Ishikawa (cell line): ENCODE data around the gene HOXC11.

Experiments used
- CEBPB ChIP-seq: IDR thresholded peaks from 2 replicates; pipeline ENCODE4 v1.6.1; 2012
- CREB1 ChIP-seq: IDR thresholded peaks from 2 replicates; pipeline ENCODE4 v1.6.1; 2012; ENCODE audit warnings: low read depth
- EGR1 ChIP-seq: IDR thresholded peaks from 2 replicates; pipeline ENCODE4 v1.6.1; 2012
- EP300 ChIP-seq: IDR thresholded peaks from 2 replicates; pipeline ENCODE4 v1.6.1; 2012; ENCODE audit warnings: borderline replicate concordance
- FOXM1 ChIP-seq: IDR thresholded peaks from 2 replicates; pipeline ENCODE4 v1.6.1; 2012; ENCODE audit warnings: low read depth, borderline replicate concordance
- NFIC ChIP-seq: IDR thresholded peaks from 2 replicates; pipeline ENCODE4 v1.6.1; 2012
- RAD21 ChIP-seq: IDR thresholded peaks from 2 replicates; pipeline ENCODE4 v1.6.1; 2012; ENCODE audit warnings: low read depth
- TAF1 ChIP-seq: IDR thresholded peaks from 2 replicates; pipeline ENCODE4 v1.6.1; 2012; ENCODE audit warnings: low read depth, mild to moderate bottlenecking
- TCF12 ChIP-seq: IDR thresholded peaks from 2 replicates; pipeline ENCODE4 v1.6.1; 2012; ENCODE audit warnings: low read depth
- TEAD4 ChIP-seq: IDR thresholded peaks from 2 replicates; pipeline ENCODE4 v1.6.1; 2012
- YY1 ChIP-seq: IDR thresholded peaks from 2 replicates; pipeline ENCODE4 v1.6.1; 2012; ENCODE audit warnings: low read depth
- ZBTB7A ChIP-seq: IDR thresholded peaks from 2 replicates; pipeline ENCODE4 v1.6.1; 2012; ENCODE audit warnings: low read depth
- TF ChIP-seq, protein P1 (sequence below): IDR thresholded peaks from 2 replicates; pipeline ENCODE4 v1.6.1; 2012; ENCODE audit warnings: low read depth, mild to moderate bottlenecking
- TF ChIP-seq, protein P2 (sequence below): IDR thresholded peaks from 2 replicates; pipeline ENCODE4 v1.6.1; 2012
- TF ChIP-seq, protein P3 (sequence below): IDR thresholded peaks from 2 replicates; pipeline ENCODE4 v1.6.1; 2012

Gene HOXC11

DNA sequence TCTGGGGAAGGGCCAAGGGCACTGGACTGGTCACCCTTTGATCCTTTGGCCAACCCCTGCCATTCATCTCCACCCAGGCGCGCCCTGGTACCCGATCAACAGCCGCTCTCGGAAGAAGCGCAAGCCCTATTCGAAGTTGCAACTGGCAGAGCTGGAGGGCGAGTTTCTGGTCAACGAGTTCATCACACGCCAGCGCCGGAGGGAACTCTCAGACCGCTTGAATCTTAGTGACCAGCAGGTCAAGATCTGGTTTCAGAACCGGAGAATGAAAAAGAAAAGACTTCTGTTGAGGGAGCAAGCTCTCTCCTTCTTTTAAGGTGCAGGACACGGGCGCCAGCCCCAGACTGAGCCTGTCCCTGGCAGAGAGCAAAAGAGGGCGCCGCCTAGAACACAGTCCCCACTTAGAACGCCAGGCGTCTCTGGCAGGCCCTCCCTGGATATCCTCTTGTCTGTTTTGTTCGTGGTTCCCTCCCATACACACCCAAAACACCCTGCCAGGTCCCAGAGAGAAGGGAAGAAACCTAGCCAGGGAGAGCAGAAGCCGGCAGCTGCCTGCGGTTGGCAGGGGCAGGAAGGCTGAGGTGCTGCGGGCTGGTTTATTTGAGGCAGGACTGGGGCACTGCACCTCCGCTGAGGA is 16.6 kb upstream of the HOXC11 start:
- TF ChIP-seq EP300: no peak
- no peak for TF ChIP-seq YY1
- TF ChIP-seq, protein P1, sequence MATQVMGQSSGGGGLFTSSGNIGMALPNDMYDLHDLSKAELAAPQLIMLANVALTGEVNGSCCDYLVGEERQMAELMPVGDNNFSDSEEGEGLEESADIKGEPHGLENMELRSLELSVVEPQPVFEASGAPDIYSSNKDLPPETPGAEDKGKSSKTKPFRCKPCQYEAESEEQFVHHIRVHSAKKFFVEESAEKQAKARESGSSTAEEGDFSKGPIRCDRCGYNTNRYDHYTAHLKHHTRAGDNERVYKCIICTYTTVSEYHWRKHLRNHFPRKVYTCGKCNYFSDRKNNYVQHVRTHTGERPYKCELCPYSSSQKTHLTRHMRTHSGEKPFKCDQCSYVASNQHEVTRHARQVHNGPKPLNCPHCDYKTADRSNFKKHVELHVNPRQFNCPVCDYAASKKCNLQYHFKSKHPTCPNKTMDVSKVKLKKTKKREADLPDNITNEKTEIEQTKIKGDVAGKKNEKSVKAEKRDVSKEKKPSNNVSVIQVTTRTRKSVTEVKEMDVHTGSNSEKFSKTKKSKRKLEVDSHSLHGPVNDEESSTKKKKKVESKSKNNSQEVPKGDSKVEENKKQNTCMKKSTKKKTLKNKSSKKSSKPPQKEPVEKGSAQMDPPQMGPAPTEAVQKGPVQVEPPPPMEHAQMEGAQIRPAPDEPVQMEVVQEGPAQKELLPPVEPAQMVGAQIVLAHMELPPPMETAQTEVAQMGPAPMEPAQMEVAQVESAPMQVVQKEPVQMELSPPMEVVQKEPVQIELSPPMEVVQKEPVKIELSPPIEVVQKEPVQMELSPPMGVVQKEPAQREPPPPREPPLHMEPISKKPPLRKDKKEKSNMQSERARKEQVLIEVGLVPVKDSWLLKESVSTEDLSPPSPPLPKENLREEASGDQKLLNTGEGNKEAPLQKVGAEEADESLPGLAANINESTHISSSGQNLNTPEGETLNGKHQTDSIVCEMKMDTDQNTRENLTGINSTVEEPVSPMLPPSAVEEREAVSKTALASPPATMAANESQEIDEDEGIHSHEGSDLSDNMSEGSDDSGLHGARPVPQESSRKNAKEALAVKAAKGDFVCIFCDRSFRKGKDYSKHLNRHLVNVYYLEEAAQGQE: no peak
- no peak for TF ChIP-seq CREB1
- no peak for TF ChIP-seq TCF12
- TF ChIP-seq ZBTB7A: no peak
- TF ChIP-seq NFIC: no peak
- no peak for TF ChIP-seq RAD21
- no peak for TF ChIP-seq TAF1

DNA sequence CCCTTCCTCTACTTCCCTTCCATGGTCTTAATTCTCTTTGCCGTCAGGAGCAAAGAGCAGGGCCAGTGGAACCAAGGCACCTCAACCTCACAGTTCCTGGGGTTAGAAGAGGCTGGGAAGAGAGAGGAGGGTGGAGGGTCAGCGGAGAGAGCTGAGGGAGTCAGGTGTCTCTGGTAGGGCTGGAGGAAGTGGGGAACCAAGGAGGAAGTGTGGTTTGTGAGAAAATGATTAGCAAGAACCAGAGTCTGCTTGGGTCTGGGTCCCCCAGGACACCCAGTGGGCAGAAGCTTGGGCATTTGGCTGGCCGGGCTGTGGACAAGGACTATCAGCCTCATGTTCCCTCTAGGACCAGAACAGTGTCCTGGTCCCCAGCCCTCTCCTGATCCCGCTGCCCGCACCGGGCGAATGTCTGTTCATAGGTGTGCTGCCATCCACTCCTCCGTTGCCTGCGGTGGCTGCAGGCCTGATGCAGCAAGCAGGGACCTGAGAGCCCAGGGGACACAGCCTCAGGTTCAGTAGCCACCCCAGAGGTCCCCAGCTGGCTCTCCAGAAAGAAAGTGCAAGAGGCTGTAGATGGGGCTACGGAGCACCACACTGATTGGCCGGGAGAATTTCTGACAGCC is 15.9 kb upstream of the HOXC11 start:
- TF ChIP-seq, protein P2, sequence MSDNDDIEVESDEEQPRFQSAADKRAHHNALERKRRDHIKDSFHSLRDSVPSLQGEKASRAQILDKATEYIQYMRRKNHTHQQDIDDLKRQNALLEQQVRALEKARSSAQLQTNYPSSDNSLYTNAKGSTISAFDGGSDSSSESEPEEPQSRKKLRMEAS: no peak
- TF ChIP-seq YY1 (no peak), EGR1 (no peak), CREB1 (no peak), CEBPB (no peak), TAF1 (no peak), FOXM1 (no peak), EP300 (no peak), NFIC (no peak), ZBTB7A (no peak)

DNA sequence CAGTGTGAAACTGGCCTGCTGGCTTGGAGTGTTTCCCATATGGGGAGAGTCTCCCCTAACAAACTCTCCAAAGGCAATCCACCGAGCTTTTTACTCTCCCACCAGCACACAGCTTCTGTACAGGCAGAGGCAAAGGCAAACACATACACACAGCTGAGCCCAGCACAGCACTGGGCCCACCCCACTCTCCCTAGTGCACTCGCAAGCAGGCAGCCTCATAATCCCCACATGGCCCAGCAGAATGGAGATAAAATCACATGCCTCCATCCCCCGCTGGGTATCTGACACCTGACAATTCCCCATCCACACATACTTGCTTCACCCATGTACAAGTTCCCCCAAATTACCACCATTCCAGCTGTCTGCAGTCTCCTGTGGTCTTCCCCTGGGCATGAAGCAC is 14.8 kb upstream of the HOXC11 start:
- TF ChIP-seq TAF1 (no peak), TCF12 (no peak), EP300 (no peak), RAD21 (no peak), YY1 (no peak), CEBPB (no peak), FOXM1 (no peak), EGR1 (no peak), NFIC (no peak), CREB1 (no peak), ZBTB7A (no peak), TEAD4 (no peak)
- TF ChIP-seq, protein P2: no peak
- TF ChIP-seq, protein P1: no peak
- TF ChIP-seq, protein P3, sequence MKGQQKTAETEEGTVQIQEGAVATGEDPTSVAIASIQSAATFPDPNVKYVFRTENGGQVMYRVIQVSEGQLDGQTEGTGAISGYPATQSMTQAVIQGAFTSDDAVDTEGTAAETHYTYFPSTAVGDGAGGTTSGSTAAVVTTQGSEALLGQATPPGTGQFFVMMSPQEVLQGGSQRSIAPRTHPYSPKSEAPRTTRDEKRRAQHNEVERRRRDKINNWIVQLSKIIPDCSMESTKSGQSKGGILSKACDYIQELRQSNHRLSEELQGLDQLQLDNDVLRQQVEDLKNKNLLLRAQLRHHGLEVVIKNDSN: no peak

DNA sequence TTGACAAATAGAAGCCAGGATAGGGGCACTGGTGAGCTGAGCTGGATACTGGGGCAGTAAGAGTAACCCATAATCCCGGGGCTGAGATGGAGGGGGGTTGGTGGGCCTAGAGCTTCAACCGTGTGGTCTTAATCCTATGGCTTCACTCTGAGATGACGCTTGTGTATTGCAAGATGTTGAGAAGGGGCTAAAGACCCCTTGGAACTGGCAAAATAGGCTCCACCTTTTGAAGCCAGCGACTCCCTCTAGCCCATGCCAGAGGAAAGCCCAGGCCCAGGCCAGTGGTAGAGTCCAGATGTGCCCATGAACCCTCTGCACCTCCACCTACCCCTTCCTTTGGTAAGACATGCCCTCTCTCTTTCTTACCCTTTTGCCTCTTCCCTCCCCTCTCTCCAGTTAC is 13.6 kb upstream of the HOXC11 start:
- TF ChIP-seq TEAD4: no peak
- no peak for TF ChIP-seq RAD21
- no peak for TF ChIP-seq TAF1

DNA sequence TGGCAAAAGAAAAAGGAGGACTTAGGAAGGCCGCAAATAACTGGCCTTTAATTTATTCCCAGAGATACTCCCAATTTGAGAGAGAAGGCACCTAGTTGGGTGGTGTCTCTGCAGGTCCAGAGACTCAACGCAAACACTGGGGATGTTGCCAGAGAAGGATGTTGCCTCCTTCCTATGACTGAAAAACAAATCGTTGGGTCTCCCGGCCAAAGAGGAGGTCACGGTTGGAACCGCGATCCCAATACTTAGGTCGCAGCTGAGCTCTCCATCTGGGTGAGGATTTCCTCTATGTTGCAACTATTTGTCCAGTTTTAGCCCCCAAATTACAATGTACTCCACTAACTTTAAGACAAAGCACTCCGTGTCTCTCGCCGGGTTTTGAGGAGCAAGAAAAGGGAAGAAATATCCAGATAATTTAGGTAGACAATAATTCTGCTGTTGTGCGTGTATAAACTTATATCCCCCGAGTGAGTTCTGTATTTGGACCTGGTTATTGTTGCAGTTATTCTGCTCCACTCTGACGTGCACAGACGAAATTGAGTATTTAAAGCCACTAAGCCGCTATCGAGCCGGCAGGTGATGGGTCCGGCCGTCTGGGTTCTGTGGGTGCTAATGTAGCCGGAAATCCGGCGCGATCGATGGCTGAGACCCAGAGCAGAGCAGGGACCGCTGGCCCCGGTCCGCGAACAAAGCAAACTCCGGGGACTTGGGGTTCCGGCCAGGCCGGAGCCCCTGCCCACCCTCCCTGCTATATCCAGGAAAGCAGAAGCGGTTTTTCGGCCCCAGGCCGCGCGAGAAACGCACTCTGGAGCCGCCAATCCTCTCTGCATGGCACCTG is 12.5 kb upstream of the HOXC11 start:
- TF ChIP-seq TEAD4 (no peak), FOXM1 (no peak), TCF12 (no peak), EGR1 (no peak), NFIC (no peak), ZBTB7A (no peak), CREB1 (no peak), YY1 (no peak)
- TF ChIP-seq, protein P2: no peak
- TF ChIP-seq, protein P3: no peak
- TF ChIP-seq, protein P1: no peak
